Frontal cortex (tissue), 4 donors: Measurements from ENCODE around the gene SCN1B. TPM values are rescaled to one million over a fixed set of nuclear protein-coding genes. Genes with fewer than 3 reads are reported as not detected.

Experiments used
- DNase-seq, 2 donors: peaks; one replicate each; pipeline ENCODE4 v3.0.0; 2012; ENCODE audit warnings: low spot score in 2 of 2
- FAIRE-seq: peaks from 2 replicates; lab custom pipeline; 2012; peaks lifted over from hg19 to GRCh38; lab: Jason Lieb, UNC
- total RNA-seq: library from RNA; depleted of rRNA; stranded (reverse); fragments of >200 nt; gene quantifications from one replicate; pipeline ENCODE4 v1.2.3, GENCODE V29; 2014
- donor health status: control.
- donor health status: control.
- donor health status: control.

SCN1B gene
- total RNA-seq, 1 donor from 2014 or later: 0.82 TPM

GRCh38 chr19:35066121-35066520 is 35.9 kb downstream of the SCN1B start:
- FAIRE-seq (no peak), DNase-seq (no peak)

- no peak for FAIRE-seq
Measured at GRCh38 chr19:35066691-35067563, 36.7 kb downstream of the SCN1B start.

GRCh38 chr19:35068941-35069634 is 38.8 kb downstream of the SCN1B start:
- no peak for FAIRE-seq

More at GRCh38 chr19:35066691-35067563, 36.7 kb downstream of the SCN1B start:
- DNase-seq: peak; percentile 75 to 85

GRCh38 chr19:35069696-35070095 is 39.4 kb downstream of the SCN1B start:
- FAIRE-seq: no peak

More at GRCh38 chr19:35068941-35069634, 38.8 kb downstream of the SCN1B start:
- DNase-seq: no peak

GRCh38 chr19:35070471-35070870 is 40.2 kb downstream of the SCN1B start:
- DNase-seq (no peak), FAIRE-seq (no peak)

More at GRCh38 chr19:35069696-35070095, 39.4 kb downstream of the SCN1B start:
- no peak for DNase-seq

- FAIRE-seq (no peak), DNase-seq (no peak)
Measured at GRCh38 chr19:35073516-35073915, 43.2 kb downstream of the SCN1B start.

- DNase-seq (no peak), FAIRE-seq (no peak)
Measured at GRCh38 chr19:35073941-35074340, 43.7 kb downstream of the SCN1B start.

- DNase-seq (no peak), FAIRE-seq (no peak)
Measured at GRCh38 chr19:35074426-35075201, 44.3 kb downstream of the SCN1B start.

GRCh38 chr19:35075202-35076025 is 45.1 kb downstream of the SCN1B start:
- no peak for FAIRE-seq
- DNase-seq: no peak

- DNase-seq (no peak), FAIRE-seq (no peak)
Measured at GRCh38 chr19:35076026-35076370, 45.7 kb downstream of the SCN1B start.

GRCh38 chr19:35076657-35077056 is 46.4 kb downstream of the SCN1B start:
- DNase-seq: no peak
- FAIRE-seq: no peak

- no peak for DNase-seq
- no peak for FAIRE-seq
Measured at GRCh38 chr19:35077411-35078223, 47.3 kb downstream of the SCN1B start.

- no peak for FAIRE-seq
- DNase-seq: no peak
Measured at GRCh38 chr19:35079826-35080225, 49.6 kb downstream of the SCN1B start.

- DNase-seq (no peak), FAIRE-seq (no peak)
Measured at GRCh38 chr19:35080613-35081170, 50.4 kb downstream of the SCN1B start.

GRCh38 chr19:35081201-35081600 is 50.9 kb downstream of the SCN1B start:
- DNase-seq: no peak
- no peak for FAIRE-seq

- DNase-seq (no peak), FAIRE-seq (no peak)
Measured at GRCh38 chr19:35083691-35084508, 53.6 kb downstream of the SCN1B start.

- no peak for DNase-seq
- no peak for FAIRE-seq
Measured at GRCh38 chr19:35084509-35084762, 54.2 kb downstream of the SCN1B start.

- FAIRE-seq (no peak), DNase-seq (no peak)
Measured at GRCh38 chr19:35085947-35086346, 55.7 kb downstream of the SCN1B start.
